ENCODE measurements around the gene CFD.
"Not testable (repeated sequence)": the region's sequence is repeated elsewhere in the genome, so short reads cannot be mapped to it uniquely, and the experiment has no call there.

Gene CFD

DNA sequence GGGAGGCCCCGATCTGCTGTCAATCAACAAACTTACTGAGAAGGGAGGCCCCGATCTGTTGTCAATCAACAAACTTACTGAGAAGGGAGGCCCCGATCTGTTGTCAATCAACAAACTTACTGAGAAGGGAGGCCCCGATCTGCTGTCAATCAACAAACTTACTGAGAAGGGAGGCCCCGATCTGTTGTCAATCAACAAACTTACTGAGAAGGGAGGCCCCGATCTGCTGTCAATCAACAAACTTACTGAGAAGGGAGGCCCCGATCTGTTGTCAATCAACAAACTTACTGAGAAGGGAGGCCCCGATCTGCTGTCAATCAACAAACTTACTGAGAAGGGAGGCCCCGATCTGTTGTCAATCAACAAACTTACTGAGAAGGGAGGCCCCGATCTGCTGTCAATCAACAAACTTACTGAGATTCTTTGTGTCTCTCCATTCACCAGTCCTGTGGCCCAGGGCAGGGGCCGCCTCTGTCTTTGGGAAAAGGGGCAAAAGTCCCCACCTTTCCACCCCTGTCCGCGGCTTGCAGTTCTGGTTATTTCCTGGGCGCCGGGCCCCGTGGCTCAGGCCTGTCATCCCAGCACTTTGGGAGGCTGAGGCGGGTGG is 5.7 kb upstream of the CFD start:
- DNase-seq, result not testable (repeated sequence)

DNA sequence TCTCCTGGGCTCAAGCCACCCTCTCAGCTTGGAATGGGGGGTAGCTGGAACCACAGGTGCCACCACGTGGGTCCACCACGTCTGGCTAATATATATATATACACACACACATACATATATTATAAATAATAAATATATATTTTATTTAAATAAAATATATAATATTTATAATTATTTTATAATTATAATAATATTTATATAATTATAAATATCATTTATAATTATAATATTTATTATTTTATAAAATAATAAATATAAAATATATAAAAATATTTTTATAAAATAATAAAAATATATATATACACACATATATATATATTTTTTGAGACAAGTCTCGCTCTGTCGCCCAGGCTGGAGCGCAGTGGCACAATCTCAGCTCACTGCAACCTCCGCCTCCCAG is 4.9 kb upstream of the CFD start:
- DNase-seq, result no peak

DNA sequence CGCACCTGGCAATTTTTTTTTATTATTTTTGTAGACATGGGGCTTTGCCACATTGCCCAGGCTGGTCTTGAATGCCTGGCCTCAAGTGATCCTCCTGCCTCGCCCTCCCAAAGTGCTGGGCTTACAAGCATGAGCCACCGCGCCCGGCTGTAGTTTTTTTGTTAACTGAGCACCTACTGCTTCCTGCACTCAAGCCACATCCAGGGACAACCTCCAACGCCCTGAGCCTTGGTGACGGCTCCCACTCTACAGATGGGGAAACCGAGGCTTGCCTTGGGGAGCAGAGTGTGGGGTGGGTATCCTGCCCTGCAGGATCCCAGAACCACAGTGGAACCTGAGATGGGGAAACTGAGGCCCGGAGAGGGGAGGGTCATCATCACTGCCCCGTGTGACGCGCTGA is 4.3 kb upstream of the CFD start:
- no peak for DNase-seq

DNA sequence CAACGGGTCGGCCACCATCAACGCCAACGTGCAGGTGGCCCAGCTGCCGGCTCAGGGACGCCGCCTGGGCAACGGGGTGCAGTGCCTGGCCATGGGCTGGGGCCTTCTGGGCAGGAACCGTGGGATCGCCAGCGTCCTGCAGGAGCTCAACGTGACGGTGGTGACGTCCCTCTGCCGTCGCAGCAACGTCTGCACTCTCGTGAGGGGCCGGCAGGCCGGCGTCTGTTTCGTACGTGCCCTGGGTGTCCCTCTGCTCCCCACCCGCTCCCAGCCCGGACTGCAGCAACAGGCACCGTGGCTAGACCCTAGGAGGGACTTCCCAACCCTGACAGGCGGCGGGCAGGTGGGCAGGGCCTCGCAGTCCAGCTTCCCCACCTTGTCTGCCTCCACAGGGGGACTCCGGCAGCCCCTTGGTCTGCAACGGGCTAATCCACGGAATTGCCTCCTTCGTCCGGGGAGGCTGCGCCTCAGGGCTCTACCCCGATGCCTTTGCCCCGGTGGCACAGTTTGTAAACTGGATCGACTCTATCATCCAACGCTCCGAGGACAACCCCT is 3.8 kb upstream of the CFD start:
- no peak for DNase-seq

DNA sequence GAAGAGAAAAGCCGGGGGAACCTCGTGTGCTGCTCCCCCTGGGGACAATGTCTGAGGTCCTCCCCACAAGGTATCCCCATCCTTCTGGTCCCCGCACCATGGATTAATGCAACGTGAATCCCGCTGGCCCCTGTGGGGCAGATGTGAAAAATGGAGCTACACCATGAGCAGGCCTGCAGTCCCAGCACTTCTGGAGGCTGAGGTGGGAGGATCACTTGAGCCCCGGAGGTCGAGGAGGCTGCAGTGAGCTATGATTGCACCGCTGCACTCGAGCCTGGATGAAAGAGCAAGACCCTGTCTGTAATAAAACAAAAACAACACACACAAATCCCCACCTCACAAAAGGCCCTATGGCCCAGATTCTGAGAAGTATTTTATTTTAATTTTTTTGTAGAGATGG is 1.2 kb upstream of the CFD start:
- DNase-seq, result no peak

DNA sequence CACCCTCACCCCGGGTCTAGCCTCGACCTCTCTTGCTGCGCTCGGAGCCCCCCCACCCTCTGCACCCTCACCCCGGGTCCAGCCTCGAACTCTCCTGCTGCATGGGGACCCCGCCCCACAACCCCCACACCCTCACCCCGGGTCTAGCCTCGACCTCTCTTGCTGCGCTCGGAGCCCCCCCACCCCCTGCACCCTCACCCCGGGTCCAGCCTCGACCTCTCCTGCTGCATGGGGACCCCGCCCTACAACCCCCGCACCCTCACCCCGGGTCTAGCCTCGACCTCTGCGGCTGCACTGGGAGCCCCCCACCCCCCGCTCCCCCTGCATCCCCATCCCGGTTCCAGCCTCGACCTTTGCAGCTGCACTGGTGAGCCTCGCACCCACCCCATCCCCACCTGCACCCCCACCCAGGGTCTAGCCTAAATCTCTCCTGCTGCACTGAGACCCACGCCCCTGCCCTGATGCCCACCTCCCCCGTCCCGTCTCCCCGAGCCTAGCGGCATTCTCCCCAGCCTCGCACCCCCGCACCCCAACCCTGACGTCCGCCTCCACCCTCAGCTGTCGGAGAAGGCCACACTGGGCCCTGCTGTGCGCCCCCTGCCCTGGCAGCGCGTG is 1.8 kb downstream of the CFD start:
- DNase-seq, result no peak

DNA sequence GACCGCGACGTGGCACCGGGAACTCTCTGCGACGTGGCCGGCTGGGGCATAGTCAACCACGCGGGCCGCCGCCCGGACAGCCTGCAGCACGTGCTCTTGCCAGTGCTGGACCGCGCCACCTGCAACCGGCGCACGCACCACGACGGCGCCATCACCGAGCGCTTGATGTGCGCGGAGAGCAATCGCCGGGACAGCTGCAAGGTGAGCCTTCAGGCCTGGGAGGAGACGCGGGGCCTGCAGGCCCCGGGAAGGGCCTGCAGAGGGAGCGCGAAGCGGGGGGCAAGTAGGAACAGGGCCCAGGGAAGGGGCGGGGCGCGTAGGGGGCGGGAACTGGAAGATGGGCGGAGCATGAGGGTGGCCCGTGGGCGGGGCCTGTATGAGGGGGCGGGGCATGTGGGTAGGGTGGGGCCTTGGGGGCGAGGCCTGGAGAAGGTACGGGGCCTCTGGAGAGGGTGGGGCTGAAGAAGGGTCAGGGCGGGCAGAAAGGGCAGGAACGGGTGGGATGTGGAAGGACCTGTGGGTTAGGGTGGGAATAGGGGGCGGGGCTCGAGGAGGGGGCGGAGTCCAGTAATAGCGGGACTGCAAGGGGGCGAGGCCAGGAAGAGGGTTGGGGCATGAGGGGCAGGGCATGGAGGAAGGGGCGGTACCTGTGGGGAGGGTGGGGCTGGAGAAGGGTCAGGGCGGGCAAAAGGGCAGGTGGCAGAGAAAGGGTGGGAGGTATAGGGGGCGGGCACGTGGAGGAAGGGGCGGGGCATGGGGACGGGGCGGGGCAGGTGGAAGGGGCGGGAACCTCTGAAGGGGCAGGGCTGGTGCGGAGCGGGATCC is 2.5 kb downstream of the CFD start:
- DNase-seq, result no peak

DNA sequence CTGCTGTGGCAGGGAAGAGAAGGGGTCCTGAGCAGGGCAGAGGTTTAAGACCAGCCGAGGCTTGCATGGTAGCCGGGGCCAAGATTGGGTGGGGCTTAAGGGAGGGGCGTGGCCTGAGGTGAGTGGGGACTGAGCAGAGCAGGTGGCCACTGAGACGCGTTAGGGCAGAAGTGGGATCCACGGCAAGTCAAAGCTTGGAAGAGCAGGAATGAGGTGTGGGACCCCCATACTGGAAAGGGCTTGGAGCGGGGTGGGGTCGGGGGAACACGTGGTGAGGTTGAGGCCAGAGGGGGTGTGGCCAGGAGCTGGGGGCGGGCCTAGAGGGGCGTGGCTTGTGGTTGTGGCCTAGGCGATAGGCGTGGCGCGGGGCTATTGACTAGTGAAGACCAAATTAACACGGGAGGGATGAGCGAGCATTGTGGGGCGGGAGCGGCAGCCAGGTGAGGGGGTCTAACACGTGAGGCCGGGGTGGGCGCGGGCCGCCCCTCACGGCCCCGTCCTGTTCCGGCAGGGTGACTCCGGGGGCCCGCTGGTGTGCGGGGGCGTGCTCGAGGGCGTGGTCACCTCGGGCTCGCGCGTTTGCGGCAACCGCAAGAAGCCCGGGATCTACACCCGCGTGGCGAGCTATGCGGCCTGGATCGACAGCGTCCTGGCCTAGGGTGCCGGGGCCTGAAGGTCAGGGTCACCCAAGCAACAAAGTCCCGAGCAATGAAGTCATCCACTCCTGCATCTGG is 3.3 kb downstream of the CFD start:
- no peak for DNase-seq

DNA sequence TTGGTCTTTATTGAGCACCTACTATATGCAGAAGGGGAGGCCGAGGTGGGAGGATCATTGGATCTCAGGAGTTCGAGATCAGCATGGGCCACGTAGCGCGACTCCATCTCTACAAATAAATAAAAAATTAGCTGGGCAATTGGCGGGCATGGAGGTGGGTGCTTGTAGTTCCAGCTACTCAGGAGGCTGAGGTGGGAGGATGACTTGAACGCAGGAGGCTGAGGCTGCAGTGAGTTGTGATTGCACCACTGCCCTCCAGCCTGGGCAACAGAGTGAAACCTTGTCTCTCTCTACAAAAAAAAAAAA is 3.8 kb downstream of the CFD start:
- DNase-seq, result no peak

DNA sequence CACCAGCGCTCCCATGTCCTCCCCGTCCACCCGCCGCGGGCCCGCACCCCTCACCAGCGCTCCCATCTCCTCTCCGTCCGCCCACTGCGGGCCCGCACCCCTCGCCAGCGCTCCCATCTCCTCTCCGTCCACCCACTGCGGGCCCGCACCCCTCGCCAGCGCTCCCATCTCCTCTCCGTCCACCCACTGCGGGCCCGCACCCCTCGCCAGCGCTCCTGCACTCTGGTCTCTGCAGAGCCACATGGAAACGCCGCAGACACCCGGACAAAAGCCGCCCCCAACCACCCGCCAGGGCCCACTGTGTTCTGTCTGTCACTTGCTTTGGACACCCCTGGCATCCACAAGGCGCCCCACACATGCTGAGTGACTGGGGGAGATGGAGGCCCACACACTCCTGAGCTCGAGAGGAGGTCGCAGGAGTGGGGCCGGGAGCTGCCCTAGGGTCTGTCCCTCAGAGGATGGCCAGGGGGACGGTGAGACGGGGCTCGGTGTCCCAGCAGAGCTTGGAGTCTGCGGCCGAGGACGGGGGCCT is 7.4 kb downstream of the CFD start:
- DNase-seq, result no peak

DNA sequence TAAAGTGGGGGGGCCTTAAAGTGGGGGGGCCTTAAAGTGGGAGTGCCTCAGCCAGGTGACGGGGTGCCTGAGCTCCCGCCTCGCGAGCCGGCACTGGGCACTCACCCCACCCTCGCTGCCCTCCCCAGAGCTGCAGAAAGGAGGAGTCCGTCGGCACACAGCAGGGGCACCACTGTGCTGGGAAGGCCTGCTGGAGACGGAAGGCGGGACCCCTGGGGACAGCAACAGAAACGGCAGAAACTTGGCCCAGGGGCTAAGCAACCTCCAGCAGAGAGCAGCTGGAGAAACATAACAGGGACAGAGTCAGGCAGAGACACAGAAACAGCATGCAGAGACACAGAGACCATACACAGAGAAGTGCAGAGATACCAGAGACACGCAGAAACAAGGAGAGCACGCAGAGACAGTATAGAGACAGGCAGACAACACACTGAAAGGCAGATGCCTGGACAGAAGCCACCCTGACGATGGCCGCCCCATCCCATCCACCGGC is 7.9 kb downstream of the CFD start:
- peak; percentile 93 for DNase-seq

DNA sequence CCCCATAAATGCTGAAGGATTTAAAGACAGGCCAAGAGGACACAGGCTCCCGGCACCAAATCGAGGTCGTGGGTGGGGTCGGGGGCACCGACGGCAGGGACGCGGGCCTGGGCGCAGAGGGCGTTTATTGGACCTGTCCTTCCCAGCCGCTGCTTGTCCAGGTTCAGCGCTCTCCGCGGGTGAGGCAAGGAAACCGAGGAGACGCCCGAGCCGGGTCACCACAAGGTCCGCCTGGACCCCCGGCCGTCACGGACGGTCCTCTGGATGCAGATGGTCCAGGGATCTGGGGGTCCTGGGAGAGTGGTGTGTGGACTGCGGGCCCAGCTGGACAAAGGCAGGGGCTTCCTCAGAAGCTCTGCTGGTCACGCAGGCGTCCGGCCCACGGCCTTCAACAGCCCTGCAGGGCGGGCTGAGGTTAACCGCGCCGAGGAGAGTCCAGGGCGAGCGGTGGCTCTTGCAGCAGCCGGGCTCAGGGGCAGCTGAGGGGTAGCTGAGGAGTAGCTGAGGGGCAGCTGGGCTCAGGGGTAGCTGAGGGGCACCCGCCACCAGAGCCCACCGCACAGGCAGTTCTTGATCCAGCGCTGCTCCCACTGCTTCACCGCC is 8.5 kb downstream of the CFD start:
- DNase-seq, result no peak

DNA sequence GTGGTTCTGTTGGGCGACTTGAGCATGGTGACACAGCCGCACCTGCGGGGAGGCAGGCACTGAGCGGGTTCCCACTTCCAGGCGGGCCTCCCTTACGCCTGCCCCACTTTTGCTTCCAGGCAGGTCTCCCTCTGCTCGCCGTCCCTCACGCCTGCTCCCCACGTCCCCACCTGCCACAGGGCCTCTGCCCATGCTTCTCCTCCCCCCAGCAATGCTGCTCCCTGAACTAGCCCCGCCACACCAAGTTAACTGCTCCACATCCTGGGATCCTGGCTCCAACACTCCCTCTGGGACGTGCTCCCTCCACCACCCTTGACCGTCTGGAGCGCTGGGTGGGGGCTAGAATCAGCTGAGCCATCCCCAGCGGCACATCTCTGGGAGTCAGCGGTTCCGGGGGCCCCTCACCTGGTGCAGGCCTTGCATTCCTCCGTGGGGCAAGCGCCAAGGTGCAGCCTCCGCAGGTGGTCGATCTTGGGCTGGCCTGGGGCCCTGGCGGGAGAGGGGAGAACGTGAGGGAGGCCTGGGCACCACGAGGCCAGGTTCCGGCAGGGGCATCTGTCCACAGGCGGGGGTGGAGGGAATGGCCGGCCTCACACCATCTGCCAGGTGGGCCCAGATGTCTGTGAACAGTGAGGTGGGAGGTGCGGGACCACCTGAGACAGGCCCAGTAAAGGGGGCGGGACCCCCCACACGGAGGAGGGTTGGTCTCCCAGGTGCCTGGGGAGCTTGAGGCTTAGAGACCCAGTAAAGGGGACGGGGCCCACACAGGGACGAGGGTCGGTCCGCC is 9.2 kb downstream of the CFD start:
- DNase-seq, result no peak

DNA sequence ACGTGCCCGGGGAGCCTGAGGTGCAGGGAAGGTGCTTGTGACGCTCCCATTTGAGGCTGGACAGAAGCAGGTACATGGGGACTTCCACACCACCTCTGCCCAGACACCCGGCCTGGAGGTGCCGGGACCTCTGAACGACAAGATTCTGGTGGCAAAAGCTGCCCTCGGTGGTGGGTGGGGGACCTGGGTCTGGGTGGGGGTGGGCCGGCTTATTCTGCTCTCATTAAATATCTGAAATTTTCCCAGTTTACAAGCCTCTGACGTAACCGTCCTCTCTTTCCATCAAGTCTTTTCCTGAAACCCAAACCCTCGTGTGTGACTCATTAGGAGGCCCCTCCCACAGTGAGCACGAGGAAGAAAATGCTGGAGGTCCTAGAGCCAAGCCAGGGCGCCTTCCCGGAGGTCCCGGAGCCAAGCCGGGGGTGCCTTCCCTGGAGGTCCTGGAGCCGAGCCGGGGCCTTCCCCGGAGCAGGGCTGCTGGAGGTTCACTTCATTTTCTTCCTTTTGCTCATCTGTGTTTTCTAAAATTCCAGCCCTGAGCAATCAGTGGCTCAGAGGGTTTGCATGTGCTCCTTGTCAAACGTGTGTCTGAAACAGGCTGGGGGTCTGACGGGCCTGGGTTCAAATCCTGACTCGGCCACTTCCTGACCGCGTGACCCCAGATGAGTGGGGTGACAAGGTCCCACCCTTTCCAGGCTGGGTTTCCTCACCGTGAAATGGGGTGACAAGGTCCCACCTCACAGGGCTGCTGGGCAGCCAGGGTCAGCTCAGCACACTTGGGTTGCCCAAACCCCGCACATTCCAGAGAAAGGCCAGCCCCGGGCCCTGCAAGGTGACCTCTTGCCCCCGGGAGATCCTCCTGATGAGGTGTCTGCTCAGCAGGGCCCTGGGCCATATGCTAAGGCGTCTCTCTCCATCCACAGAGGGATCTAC is 10.0 kb downstream of the CFD start:
- no peak for DNase-seq

DNA sequence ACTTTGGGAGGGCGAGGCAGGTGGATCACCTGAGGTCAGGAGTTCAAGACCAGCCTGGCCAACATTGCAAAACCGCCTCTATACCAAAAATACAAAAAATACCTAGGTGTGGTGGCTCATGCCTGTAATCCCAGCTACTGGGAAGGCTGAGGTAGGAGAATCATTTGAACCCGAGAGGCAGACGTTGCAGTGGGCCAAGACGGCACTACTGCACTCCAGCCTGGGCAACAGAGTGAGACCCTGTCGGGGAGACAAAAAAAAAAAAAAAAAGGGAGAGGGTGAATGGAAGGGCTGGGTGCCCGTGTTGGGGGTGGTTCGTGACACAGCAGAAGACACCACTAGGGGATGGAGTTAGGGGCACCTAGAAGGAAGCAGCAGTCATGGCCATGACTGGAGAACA is 10.8 kb downstream of the CFD start:
- no peak for DNase-seq

DNA sequence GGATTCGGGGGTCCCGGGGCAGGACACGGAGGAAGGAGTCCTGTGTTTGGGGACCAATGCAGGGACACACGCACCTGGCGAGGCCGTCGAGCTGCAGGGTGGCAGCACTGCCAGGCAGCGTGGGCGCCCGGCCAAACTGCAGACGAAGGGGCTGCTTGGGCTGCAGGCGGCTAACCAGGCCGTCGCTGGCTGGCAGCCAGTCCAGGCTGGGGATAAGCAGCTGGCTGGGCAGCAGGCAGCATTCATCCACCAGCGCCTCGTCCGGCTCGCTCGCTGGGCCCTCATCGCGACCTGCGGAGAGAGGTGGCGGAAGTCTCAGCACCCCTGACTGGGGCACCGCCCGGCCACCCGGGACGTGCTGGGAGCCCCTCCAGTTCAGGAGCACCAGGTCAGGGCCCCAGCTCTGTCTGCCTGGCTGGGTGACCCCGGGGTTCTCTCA is 11.5 kb downstream of the CFD start:
- peak; percentile 95 for DNase-seq

DNA sequence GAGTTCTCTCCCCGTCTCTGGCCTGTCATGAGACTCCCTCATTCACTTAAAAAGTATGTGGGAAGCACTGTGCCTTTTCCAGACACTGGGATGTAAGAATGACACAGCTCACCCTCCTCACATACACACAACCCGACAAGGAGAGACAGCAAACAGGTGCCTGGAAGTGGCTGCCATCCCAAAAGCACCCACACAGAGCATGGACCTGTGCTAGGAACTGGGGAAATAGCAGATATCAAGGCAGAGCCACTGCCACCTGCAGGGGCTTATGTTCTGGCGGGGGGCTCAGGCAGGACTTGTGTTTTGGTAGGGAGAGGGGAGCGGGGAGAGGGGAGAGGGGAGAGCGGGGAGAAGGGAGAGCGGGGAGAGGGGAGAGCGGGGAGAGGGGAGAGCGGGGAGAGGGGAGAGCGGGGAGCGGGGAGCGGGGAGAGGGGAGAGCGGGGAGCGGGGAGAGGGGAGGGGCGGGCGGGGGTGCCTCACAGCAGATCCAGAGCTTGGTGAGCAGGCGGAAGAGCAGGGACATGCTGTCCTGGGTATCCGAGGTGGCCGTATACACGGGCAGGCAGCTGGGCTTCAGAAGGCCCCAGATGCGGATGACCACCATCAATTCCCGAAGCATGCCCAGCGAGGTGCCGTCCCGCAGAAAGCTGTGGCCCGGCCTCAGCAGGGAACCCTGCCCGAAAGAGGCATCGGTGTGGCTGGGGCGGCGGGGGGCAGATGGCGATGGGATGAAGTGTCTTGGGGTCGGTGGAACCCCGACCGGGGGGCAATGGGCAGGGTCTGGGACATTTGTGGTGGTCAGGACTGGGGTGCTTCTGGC is 12.2 kb downstream of the CFD start:
- DNase-seq, result no peak

DNA sequence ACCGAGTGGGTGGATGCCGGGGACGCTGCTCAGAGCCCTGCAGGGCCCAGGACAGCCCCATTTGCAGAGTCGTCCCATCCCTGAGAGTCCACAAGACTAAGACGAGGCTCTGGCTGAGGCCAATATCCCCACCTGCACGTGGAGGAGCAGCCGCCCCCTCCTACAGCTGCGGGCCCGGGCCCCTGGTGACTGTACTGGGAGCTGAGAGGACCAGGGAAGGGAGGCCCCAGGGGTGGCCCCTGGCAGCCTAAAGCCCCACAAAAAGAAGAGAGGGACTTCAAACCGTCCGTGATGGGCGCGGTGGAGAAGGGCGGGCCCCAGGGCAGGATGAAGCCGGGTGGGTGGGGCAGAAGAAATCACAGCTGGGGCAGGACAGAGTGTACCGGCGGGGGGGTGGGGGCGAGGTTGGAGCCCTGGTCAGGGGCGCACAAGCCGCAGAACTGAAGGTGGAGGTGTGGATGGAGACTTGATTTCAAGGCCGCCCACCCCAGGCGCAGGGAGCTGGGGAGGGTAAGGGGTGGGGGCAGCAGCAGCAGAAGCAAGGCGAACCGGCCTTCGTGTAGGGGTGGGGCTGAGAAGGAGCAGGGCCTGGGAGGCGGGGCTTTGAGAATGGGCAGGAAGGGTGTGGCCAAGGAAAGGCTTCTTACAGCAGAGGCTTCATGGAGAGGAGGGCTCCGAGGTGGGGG is 12.9 kb downstream of the CFD start:
- DNase-seq, result no peak

DNA sequence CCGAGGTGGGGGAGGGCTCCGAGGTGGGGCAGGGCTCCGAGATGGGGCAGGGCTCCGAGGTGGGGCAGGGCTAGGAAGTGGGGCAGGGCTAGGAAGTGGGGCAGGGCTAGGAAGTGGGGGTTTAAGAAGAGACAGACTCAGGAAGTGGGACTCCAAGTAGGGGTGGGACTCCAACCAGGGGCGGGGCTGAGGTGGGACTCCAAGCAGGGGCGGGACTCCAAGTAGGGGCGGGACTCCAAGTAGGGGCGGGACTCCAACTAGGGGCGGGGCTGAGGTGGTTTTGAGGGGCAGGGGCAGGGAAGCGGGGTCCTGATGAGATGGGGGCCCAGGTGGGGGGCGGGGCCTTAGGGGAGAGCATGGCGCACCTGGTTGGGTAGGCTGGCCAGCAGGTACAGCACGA is 13.6 kb downstream of the CFD start:
- DNase-seq, result no peak
